Stimulated activated CD8-positive, alpha-beta memory T cell treated with anti-CD3 and anti-CD28 coated beads, Interleukin-15, amount 100 ng/mL, for 24 hours (primary cell): ENCODE data around the gene VILL.
A peak's percentile ranks its signal among the peaks of the same experiment; 100 is the strongest.
"Not testable (repeated sequence)": the region's sequence is repeated elsewhere in the genome, so short reads cannot be mapped to it uniquely, and the experiment has no call there.

Experiments used
- DNase-seq: peaks from one replicate; pipeline ENCODE4 v3.0.0-alpha.2; 2020; ENCODE audit warnings: low read depth

Gene VILL

GRCh38 chr3:38036286-38036685, 45.7 kb downstream of the VILL start:
- no peak for DNase-seq

- DNase-seq = no peak
Measured at GRCh38 chr3:38036906-38037305, 46.3 kb downstream of the VILL start.

GRCh38 chr3:38038447-38038911, 47.9 kb downstream of the VILL start:
- no peak for DNase-seq

GRCh38 chr3:38039101-38039898, 48.7 kb downstream of the VILL start, which contains the start of gene DLEC1:
TSS of gene DLEC1 (plus strand) at chr3:38039208. CDS start at chr3:38039226, 18 bp downstream.
- peak; percentile 37 for DNase-seq

GRCh38 chr3:38039899-38040261, 49.3 kb downstream of the VILL start:
- DNase-seq = no peak

GRCh38 chr3:38040401-38040800, 49.8 kb downstream of the VILL start:
- no peak for DNase-seq

DNA sequence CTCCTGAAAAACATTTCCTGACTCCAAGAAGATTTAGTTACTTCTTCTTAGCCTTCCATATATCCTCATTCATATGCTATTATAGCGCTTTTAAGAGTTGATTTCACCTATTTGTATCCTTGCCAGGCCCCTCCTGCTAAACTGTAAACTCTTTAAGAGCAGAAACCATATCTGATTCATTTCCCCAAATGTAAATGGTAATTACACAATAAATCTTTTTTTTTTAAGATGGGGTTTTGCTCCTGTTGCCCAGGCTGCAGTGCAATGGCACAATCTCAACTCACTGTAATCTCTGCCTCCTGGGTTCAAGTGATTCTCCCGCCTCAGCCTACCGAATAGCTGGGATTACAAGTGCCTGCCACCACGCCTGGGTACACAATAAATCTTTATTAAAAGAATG, 52.9 kb downstream of the VILL start:
- no peak for DNase-seq

DNA sequence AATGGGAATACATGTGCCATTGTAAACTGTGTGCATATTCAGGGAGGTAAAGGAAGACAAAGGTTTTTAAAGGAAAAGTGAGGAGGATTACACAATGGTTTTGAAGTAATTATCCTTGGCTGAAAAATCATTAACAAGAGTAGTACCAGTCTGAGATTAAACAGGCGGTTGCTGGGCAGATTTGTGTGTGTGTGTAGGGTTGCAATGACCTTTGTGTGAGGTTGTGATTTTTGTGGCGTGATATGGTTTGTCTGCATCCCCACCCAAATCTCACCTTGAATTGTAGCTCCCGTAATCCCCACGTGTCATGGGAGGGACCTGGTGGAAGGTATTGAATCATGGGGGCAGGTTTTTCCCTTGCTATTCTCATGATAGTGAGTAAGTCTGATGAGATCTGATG, 55.4 kb downstream of the VILL start:
- no peak for DNase-seq

DNA sequence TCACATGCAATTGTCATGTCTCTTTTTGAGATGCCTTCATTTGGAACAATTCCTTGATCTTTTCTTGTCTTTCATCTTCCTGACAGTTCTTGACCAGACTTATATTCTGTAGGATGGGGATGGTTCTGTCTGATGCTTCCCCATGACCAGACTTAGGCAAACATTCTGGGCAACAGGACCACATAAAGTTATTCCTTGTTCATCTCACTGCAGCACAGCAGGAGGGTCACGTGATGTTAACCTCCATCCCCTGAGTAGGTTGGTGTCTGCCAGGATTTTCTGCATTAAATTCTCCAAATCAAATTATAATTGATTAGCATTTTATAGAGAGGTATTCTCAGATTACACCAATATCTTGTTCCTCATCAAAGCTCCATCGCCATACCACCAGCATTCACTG, 56.2 kb downstream of the VILL start:
- DNase-seq = no peak

- DNase-seq = no peak
Measured at GRCh38 chr3:38047896-38048295, 57.3 kb downstream of the VILL start.

GRCh38 chr3:38049358-38050126, 59.0 kb downstream of the VILL start:
- DNase-seq = no peak

- no peak for DNase-seq
Measured at GRCh38 chr3:38051131-38051530, 60.5 kb downstream of the VILL start.

- not testable (repeated sequence) for DNase-seq
Measured at GRCh38 chr3:38053286-38053685, 62.7 kb downstream of the VILL start.

GRCh38 chr3:38053813-38054498, 63.4 kb downstream of the VILL start:
- DNase-seq = not testable (repeated sequence)

- DNase-seq = no peak
Measured at GRCh38 chr3:38054499-38055001, 64.0 kb downstream of the VILL start.
